Measurements from ENCODE around the gene TRPV4. TPM values are rescaled to one million over a fixed set of nuclear protein-coding genes. Genes with fewer than 3 reads are reported as not detected.
A peak's percentile ranks its signal among the peaks of the same experiment; 100 is the strongest.

TRPV4 gene
- total RNA-seq = 10 to 100 TPM in 1 of 6 experiments, 1 to 10 TPM in 5; 5.3 to 10.3 (median 6.7) TPM
- long read RNA-seq = 0 reads

- H3K36me3 ChIP-seq = no peaks in the 10 kb centered on the region
- no peaks in the 10 kb centered on the region for H3K9me3 ChIP-seq
- WGBS (ENCODE audit: insufficient coverage, low coverage, low lambda C conversion rate, missing lambda C conversion rate) = 77% methylated on average over 4 of the region's 67 CpGs
- H3K27ac ChIP-seq = peak within 1 kb of the TSS; percentile 5 to 75 (median 31)
- peak in 1 of 3 donors; percentile 39 for DNase-seq
- intact Hi-C loops (cut with DNase I) = no loop called here
- peaks cover 0 to 41% (median 9%) of the 10 kb centered on the region in 4 donors for H3K4me1 ChIP-seq
- peak; percentile 11 to 51 (median 40) for ATAC-seq
- H3K4me3 ChIP-seq = peak within 1 kb of the TSS; percentile 56 to 63 (median 59)
- TF ChIP-seq CTCF (IDR thresholded peaks at IDR 0.05) (no peak), POLR2A (IDR thresholded peaks at IDR 0.05) (no peak)
- no peaks in the 10 kb centered on the region for H3K27me3 ChIP-seq
Measured at GRCh38 chr12:109833307-109834189, at the start of gene TRPV4. Gene TRPV4 (minus strand): TSS chr12:109833398. CDS start chr12:109814796, 18,602 bp downstream.

GRCh38 chr12:109881752-109882151 is 48.6 kb upstream of the TRPV4 start:
- intact Hi-C loops (cut with DNase I) = no loop called here
- ATAC-seq = no peak

GRCh38 chr12:109880938-109881337 is 47.7 kb upstream of the TRPV4 start:
- Histone ChIP-seq H3K27me3 (no peaks in the 10 kb centered on the region), H3K4me1 (peaks cover 0 to 11% (median 5%) of the 10 kb centered on the region in 4 donors), H3K27ac (no peak overlapping the region), H3K9me3 (no peaks in the 10 kb centered on the region), H3K36me3 (no peaks in the 10 kb centered on the region), H3K4me3 (peak overlapping the region; percentile 54 to 79 (median 74))
- TF ChIP-seq CTCF (IDR thresholded peaks at IDR 0.05) (no peak), POLR2A (IDR thresholded peaks at IDR 0.05) (no peak)
- peak; percentile 2 to 10 (median 8) for ATAC-seq
- intact Hi-C loops (cut with DNase I) = no loop called here
- DNase-seq = no peak
- 6% methylated on average over 9 of the region's 9 CpGs for WGBS (ENCODE audit: insufficient coverage, low coverage, low lambda C conversion rate, missing lambda C conversion rate)

More at GRCh38 chr12:109881752-109882151, 48.6 kb upstream of the TRPV4 start:
- no peak overlapping the region for H3K27ac ChIP-seq
- H3K9me3 ChIP-seq = no peaks in the 10 kb centered on the region
- peaks cover 0 to 11% (median 5%) of the 10 kb centered on the region in 4 donors for H3K4me1 ChIP-seq
- no peak for DNase-seq
- TF ChIP-seq CTCF (IDR thresholded peaks at IDR 0.05) (no peak), POLR2A (IDR thresholded peaks at IDR 0.05) (no peak)
- no peak overlapping the region for H3K4me3 ChIP-seq
- no peaks in the 10 kb centered on the region for H3K36me3 ChIP-seq
- 93% methylated on average over 2 of the region's 2 CpGs for WGBS (ENCODE audit: insufficient coverage, low coverage, low lambda C conversion rate, missing lambda C conversion rate)
- no peaks in the 10 kb centered on the region for H3K27me3 ChIP-seq

GRCh38 chr12:109880043-109880931 is 47.1 kb upstream of the TRPV4 start, which contains the start of gene GLTP:
Gene GLTP (minus strand): TSS chr12:109880541. CDS start chr12:109880374, 167 bp downstream.
- H3K4me1 ChIP-seq = peaks cover 0 to 11% (median 5%) of the 10 kb centered on the region in 4 donors
- peak within 1 kb of the TSS; percentile 66 to 79 (median 74) for H3K4me3 ChIP-seq
- no peaks in the 10 kb centered on the region for H3K36me3 ChIP-seq
- intact Hi-C loops (cut with DNase I) = no loop called here
- peak within 1 kb of the TSS; percentile 58 to 74 (median 65) for H3K27ac ChIP-seq
- no peaks in the 10 kb centered on the region for H3K9me3 ChIP-seq
- ATAC-seq (peak; percentile 97 to 99 (median 98)), DNase-seq (peak; percentile 88 to 91 (median 90))
- 0% methylated on average over 14 of the region's 92 CpGs for WGBS (ENCODE audit: insufficient coverage, low coverage, low lambda C conversion rate, missing lambda C conversion rate)
- TF ChIP-seq CTCF (IDR thresholded peaks at IDR 0.05) (peak; percentile 50 to 97 (median 74)), POLR2A (IDR thresholded peaks at IDR 0.05) (peak; percentile 65)
- no peaks in the 10 kb centered on the region for H3K27me3 ChIP-seq
